ENCODE data around the gene NOL6.
"Not testable (repeated sequence)": the region's sequence is repeated elsewhere in the genome, so short reads cannot be mapped to it uniquely, and the experiment has no call there.

The NOL6 gene, protein sequence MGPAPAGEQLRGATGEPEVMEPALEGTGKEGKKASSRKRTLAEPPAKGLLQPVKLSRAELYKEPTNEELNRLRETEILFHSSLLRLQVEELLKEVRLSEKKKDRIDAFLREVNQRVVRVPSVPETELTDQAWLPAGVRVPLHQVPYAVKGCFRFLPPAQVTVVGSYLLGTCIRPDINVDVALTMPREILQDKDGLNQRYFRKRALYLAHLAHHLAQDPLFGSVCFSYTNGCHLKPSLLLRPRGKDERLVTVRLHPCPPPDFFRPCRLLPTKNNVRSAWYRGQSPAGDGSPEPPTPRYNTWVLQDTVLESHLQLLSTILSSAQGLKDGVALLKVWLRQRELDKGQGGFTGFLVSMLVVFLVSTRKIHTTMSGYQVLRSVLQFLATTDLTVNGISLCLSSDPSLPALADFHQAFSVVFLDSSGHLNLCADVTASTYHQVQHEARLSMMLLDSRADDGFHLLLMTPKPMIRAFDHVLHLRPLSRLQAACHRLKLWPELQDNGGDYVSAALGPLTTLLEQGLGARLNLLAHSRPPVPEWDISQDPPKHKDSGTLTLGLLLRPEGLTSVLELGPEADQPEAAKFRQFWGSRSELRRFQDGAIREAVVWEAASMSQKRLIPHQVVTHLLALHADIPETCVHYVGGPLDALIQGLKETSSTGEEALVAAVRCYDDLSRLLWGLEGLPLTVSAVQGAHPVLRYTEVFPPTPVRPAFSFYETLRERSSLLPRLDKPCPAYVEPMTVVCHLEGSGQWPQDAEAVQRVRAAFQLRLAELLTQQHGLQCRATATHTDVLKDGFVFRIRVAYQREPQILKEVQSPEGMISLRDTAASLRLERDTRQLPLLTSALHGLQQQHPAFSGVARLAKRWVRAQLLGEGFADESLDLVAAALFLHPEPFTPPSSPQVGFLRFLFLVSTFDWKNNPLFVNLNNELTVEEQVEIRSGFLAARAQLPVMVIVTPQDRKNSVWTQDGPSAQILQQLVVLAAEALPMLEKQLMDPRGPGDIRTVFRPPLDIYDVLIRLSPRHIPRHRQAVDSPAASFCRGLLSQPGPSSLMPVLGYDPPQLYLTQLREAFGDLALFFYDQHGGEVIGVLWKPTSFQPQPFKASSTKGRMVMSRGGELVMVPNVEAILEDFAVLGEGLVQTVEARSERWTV

DNA sequence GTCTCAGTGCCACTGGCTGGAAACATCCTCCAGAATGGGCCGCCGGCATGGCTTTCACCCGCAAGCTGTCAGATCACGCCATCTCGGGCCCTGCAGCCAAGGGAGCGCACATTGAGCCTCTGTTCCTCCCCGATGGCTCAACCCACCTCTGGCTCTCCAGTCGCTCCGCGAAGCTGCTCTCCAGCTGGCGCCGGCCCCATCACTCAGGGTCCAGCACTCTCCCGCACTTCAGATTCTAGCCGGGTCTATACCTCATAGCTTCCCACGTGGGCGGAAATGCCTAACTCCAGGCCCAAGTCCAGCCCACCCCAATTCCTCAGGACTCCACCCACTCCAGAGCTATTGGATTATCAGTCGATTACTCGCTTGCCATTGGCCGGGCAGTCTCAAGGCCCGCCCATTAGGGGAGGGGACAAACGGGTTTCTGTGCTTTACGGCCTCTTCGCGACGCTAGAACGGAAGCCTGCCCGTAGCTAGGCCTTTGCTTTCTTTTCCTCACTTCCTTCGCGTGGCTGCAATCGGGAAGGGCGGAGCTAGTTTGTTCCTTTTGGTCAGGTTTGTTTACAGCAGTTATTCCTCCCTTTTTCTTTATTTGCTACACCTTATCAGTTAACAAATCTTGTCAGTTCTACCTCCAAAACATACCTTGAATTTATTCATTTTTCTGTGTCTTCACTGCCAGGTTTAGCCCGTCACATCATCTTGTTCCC is at the start of gene NOL6:
TSS of gene NOL6 (minus strand) at position 282 of the 710 bp plus-strand sequence. CDS start at position 200, 82 bp downstream.
- peak; percentile 99 for DNase-seq (ENCODE audit: low read depth)

DNA sequence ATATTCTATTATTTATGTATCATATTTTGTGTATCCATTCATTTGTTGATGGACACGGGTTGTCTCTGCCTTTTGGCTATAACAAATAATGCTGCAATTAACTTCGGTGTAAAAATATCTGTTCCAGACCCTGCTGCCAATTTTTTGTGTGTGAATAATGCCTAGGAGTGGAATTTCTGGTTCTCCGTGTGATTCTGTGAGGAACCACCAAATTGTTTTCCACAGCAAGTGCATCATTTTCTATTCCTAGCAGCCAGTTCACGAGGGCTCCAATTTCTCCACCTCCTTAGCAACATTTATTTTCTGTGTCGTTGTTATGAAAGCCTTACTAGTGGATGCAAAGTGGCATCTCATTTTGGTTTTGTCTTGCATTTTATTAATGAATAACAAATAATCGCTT is 48.1 kb upstream of the NOL6 start:
- not testable (repeated sequence) for DNase-seq (ENCODE audit: low read depth)

DNA sequence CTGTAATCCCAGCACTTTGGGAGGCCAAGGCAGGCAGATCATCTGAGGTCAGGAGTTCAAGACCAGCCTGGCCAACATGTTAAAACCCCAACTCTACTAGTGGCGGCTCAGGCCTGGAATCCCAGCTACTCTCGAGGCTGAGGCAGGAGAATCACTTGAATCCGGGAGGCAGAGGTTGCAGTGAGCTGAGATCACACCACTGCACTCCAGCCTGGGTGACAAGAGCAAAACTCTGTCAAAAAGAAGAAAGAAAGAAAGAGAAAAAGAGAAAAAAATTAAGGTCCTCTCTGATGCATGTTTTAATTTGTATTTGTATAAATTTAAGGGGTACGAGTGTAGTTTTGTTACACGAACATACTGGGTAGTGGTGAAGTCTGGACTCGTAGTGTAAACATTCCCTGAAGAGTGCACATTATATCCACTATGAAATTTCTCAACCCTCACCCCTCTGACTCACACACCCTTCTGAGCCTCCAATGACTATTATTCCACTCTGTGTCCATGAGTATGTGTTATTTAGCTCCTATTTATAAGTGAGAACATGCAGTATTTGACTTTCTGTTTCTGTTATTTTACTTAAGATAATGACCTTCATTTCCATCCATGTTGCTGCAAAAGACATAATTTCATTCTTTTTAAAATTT is 44.3 kb upstream of the NOL6 start:
- peak; percentile 63 for DNase-seq (ENCODE audit: low read depth)

GRCh38 chr9:33517373-33517772 is 43.6 kb upstream of the NOL6 start:
- DNase-seq (ENCODE audit: low read depth), result peak; percentile 48

GRCh38 chr9:33516397-33516796 is 42.7 kb upstream of the NOL6 start:
- DNase-seq (ENCODE audit: low read depth), result not testable (repeated sequence)

DNA sequence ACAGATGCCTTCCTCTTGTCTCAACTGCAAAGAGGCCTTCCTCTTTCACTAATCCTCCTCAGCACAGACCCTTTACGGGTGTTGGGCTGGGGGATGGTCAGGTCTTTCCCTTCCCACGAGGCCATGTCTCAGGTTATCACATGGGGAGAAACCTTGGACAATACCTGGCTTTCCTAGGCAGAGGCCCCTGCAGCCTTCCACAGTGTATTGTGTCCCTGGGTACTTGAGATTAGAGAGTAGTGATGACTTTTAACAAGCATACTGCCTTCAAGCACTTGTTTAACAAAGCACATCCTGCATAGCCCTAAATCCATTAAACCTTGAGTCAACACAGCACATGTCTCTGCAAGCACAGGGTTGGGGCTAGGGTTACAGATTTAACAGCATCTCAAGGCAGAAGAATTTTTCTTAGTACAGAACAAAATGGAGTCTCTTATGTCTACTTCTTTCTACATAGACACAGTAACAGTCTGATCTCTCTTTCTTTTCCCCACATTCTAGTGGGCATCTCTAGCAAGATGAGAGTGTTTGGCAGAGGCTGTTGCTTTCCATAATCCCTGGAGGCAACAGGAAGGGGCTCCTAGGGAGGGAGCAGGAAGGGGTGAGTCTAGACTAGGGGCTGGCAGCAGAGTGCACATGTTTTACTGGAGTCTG is 41.7 kb upstream of the NOL6 start:
- not testable (repeated sequence) for DNase-seq (ENCODE audit: low read depth)

DNA sequence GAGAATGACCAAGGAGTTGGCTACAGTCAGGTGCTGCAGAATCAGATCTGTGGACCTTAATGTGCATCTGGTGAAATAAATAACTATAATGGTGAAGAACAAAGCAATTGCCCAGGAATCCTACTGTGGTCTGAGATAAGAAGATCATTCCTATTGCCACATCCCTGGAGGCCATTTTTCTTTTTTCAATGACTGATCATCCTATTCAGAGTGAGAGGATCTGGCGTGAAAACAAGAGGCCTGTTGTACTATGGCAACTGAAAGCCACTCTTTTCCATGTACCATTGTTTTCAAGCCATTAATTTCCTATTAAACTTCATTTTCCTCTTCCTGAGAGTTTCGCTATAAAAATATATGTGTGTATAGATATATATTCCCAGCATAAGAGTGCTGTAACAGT is 38.8 kb upstream of the NOL6 start:
- not testable (repeated sequence) for DNase-seq (ENCODE audit: low read depth)

GRCh38 chr9:33511184-33511517 is 37.4 kb upstream of the NOL6 start:
- DNase-seq (ENCODE audit: low read depth), result not testable (repeated sequence)

DNA sequence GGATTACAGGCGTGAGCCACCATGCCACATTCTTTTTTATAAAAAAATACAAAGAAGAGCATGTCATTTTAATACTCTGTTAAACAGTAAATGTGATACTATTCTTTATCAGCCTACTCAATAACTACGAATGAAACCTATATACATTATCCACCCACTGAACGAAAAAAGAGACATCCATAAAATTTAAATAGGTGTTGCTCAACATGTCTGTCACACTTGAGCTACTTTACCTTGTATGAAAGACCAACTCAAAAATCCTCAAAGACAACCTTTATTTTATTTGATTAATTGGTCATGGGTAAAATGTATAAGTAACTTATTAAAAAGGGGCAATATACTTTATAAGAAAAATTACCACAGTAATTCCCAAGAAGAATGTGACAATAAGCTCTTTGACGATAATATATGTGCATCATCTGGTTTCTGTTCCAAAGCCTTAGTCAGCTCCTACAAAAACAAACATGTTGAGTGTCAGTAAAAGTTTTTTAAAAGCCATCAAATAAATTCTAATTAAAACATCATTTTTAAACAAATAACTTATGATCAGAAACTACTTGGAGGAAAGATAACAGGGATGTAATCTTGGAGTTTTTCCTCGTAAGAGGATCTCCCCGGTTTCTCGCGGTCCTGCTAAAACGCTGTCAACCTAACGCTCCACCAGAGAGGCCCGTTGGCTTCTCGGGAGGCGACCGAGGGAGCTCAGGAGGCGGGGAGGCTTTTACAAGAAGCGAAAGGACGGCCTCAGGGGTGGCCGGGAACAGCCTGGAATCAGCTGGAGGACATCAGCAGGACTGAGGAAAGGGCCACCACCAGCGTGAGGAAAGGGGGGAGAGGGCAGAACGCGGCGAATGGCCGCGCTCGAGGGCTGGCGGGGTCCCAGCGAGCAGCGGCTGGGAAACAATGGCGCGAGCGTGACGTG is 36.8 kb upstream of the NOL6 start:
- DNase-seq (ENCODE audit: low read depth), result peak; percentile 36

DNA sequence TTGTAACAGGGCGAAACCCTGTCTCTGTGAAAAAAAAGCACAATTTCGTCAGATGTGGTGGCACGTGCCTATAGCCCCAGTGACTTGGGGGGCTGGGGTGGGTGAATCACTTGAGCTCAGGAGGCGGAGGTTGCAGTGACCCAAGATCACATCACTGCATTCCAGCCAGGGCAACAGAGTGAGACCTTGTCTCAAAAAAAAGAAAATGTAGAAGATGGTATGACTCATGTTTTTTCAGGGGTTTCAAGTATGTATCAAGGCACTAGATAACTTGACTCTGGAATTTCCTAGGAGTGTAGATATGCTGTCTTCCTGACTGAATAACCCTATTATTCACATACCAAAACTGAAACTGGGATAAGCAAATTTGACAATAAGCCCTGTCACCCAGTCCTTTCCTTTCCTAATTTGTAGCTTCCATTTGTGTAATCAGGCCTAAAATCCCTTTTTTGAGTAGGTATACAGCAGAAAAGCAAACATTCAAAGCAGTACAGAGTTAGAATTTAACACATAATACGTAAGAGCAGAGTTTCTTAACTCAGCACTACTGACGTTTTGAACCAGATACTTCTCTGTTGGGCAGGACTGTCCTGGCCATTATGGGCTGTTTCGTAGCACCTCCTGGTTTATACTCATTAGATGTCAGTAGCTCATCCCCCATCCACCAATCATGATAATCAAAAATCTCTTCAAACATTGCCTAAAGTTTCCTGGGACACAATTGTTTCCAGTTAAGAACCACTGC is 33.1 kb upstream of the NOL6 start:
- DNase-seq (ENCODE audit: low read depth), result peak; percentile 77

DNA sequence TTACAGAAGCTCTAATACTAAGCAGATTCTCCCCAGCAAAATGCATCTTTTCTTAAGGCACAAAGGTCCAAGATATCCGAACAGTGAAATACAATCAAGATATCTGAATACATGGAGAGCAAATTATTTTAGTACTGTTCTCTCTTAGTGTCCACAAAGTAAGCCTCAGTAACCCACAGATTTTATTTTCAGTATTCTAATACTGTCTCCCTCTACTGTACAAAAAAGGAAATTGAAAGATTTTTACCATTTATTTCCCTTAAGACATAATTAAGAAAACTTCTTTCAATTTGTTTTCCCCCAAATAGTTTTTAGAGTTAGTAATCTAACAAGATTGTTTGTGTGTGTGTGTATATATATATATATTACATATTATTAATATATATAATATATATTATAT is 24.7 kb upstream of the NOL6 start:
- no peak for DNase-seq (ENCODE audit: low read depth)

GRCh38 chr9:33493819-33494218 is 20.1 kb upstream of the NOL6 start:
- DNase-seq (ENCODE audit: low read depth), result not testable (repeated sequence)

DNA sequence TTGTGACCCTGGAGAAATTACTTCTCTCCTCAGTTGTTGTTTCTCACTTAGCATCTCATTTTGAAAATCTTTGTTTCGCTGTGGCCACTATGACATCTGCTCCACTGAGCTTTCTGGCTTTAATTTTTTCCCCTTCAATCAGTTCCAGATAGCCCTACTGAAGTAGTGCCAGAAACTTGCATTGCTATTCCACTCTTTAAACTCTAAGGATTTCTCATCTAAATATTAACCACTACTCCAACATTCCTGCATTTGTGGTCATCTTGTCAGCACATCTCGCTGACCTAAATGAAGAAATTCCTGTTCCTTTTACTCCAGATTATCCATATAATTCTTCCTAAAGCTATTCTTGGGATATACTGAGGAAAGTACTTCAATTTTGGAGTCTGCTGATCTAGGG is 15.3 kb upstream of the NOL6 start:
- no peak for DNase-seq (ENCODE audit: low read depth)

DNA sequence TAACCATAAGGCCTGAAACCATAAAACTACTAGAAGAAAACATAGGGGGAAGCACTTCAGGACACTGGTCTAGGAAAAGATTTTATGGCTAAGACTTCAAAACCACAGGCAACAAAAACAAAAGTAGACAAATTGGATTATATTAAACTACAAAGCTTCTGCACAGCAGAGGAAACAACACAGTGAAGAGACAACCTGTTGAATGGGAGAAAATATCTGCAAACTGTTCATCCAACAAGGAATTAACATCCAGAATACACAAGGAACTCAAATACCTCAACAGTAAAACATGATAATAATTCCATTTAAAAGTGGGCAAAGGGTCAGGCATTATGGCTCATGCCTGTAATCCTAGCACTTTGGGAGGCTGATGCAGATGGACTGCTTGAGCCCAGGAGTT is 11.6 kb upstream of the NOL6 start:
- DNase-seq (ENCODE audit: low read depth), result not testable (repeated sequence)

- DNase-seq (ENCODE audit: low read depth), result no peak
Observed at GRCh38 chr9:33480976-33481375, 7.3 kb upstream of the NOL6 start.

GRCh38 chr9:33480106-33480505 is 6.4 kb upstream of the NOL6 start:
- DNase-seq (ENCODE audit: low read depth), result no peak

- DNase-seq (ENCODE audit: low read depth), result no peak
Observed at GRCh38 chr9:33476503-33476902, 2.8 kb upstream of the NOL6 start.

DNA sequence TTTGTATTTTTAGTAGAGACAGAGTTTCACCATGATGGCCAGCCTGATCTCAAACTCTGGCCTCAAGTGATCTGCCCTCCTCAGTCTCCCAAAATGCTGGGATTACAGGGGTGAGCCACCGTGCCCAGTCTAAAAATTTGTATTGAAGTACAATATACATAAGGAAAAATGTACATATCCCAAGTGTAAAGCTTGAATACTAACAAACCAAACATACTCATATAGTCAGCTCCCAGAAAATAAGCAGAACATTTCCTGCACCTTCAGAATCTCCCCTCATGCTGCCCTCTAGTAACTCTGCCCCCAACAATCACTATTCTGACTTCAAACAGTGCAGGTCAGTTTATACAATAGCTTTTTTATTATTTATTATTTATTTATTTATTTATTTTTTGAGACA is 1.6 kb upstream of the NOL6 start:
- no peak for DNase-seq (ENCODE audit: low read depth)

All from stromal cell of bone marrow (primary cell).